Measurements from ENCODE around the gene SMIM10.
A peak's percentile ranks its signal among the peaks of the same experiment; 100 is the strongest.
"Not testable (repeated sequence)": the region's sequence is repeated elsewhere in the genome, so short reads cannot be mapped to it uniquely, and the experiment has no call there.

SMIM10 gene

DNA sequence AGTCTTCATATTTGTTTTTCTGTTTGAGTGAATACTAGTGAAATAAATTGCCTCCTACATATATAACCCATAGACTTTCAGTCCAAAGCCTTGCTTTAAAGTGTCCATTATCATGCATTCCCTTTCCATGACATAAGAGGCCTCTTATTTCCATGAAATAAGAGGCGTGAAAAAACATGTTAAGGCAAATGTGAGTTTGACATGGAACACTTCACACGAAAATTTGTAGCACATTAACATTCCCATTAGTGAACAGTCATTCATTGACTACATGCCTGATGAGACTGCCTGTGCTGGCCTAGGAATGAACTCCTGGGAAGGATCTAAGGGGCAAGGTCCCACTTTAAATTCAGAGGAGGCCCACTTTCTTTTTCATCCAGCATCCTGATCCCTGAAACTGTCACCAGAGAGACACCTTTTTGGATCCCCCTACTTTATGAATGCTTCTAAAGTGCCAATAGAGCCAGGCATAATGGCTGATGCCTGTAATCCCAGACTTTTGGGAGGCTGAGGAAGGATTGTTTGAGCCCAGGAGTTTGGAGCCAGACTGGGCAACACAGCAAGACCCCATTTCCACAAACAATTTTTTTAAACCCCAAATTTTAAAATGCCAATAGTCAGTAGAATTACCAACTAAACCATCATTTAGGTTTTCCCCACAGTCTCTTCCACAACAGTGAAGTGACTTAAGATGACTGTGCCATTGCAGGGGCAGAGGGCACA lies 24.9 kb downstream of the SMIM10 start:
- no peak for DNase-seq

DNA sequence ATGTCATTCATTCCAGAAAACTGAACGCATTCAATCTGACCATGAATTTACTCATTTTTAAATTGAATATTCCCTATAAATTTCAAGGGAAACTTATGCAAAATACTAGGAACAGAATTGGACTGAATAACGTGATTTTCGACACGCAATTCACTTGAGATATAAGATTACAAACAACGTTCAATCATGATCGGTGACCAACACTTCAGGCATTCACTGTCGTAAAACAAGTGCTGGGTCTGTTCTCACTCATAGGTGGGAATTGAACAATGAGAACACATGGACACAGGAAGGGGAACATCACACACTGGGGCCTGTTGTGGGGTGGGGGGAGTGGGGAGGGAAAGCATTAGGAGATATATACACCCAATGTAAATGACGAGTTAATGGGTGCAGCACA lies 29.1 kb downstream of the SMIM10 start:
- not testable (repeated sequence) for DNase-seq

DNA sequence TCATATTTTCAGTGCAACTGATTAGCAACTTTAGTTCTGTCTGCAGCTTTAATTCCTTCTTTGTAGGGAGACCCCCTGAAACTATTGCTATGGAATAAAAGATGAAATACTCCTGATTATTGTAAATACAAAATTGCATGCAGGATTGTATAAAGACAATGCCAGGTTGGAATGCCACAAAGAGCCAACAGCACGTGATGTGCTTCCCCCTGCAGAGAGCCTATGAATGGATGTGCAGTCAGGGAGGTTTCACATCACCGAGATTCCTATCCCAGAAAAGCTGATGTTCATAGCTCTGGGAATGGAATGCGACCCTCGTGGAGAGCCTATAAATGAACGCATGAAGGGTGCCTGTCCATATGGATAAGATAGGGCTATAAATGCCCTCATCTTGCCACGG lies 33.0 kb downstream of the SMIM10 start:
- not testable (repeated sequence) for DNase-seq

DNA sequence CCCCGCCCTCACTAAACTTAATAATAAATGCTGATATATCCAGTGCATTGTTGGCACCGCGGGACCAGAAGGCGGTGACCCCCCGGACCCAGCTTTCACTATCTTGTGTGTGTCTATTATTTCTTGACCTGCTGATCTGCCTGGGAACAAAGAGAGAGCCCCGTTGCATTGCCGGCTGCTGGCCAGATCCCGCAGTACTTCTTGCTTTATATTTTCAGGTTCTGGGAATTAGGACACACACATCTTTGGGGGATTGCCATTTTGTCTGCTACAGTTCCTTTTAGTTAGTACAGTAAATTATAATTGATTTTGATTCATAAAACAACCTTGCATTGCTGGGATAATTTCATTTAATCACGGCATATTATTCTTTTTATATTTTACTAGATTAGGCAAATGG lies 33.7 kb downstream of the SMIM10 start:
- peak; percentile 28 for DNase-seq

DNA sequence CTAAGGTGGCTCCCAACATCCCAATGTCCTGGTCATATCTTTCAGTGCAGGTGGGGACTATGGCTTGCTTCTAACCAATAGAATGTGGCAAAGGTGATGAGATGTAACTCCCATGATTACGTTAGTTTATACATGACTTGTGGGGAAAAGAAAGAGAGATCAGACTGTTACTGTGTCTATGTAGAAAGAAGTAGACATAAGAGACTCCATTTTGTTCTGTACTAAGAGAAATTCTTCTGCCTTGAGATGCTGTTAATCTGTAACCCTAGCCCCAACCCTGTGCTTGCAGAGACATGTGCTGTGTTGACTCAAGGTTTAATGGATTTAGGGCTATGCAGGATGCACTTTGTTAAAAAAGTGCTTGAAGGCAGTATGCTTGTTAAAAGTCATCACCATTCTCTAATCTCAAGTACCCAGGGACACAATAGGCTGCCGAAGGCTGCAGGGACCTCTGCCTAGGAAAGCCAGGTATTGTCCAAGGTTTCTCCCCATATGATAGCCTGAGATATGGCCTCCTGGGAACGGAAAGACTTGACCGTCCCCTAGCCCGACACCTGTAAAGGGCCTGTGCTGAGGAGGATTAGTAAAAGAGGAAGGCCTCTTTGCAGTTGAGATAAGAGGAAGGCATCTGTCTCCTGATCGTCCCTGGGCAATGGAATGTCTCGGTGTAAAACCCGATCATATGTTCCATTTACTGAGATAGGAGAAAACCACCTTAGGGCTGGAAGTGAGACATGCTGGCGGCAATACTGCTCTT lies 39.6 kb downstream of the SMIM10 start:
- DNase-seq, result not testable (repeated sequence)

DNA sequence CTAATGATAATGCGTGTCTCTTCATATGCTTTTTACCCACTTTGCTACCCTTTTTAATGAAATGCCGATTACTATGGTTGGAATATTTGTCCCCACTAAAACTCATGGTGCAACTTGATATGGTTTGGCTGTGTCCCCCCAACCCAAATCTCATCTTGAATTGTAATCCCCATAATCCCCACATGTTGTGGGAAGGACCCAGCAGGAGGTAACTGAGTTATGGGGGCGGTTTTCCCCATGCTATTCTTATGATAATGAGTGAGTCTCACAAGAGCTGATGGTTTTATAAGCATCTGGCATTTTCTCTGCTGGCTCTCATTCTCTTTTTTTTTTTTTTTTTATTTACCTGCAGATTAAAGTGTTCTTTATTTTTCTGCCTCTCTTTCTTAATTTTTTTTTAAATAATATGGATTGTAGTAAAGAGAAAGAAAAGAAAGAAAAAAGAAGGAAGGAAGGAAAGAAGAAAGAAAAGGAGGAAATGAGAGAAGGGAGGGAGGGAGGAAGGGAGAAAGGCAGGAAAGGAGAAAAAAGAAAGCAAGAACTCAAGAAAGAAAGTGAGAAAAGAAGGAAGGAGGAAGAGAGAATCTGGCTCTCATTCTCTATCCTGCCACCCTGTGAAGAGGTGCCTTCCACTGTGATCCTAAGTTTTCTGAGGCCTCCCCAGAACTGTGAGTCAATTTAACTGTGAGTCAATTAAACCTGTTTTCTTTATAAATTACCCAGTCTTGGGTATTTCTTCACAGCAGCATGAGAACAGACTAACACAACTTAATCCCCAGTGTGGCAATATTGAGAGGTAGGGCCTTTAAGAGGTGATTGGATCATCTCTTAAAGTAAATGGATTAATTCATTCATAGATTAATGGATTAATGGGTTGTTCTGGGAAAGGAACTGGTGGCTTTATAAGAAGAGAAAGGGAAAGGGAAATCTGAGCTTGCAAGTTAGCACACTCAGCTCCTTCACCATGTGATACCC lies 50.6 kb downstream of the SMIM10 start:
- DNase-seq, result not testable (repeated sequence)
